K562 (cell line): Measurements from ENCODE around the gene ADGRA3. TPM values are rescaled to one million over a fixed set of nuclear protein-coding genes. Genes with fewer than 3 reads are reported as not detected.

Experiments used
- ATAC-seq: fragments of 200-7000 bp; cut with Tn5 transposase; 3 replicates; pipeline ENCODE4 v1.9.1; 2020; ENCODE audit warnings: moderate library complexity
- BruUV-seq: library from RNA; stranded (reverse); fragments of 400-500 nt; replicated peaks from 2 replicates; lab custom pipeline; 2021; lab: Mats Ljungman, UMichigan
- CTCF ChIA-PET: fragments of 300-600 bp; formaldehyde crosslinking; extraction: SDS; loops from one replicate; lab custom pipeline; 2021; ENCODE audit warnings: low intra/inter-chr PET ratio; lab: Yijun Ruan, JAX
- POLR2A ChIA-PET: fragments of 300-600, 350-650 bp; sonication (Branson Sonifier 250); formaldehyde crosslinking; extraction: SDS; loops from one replicate; lab custom pipeline; 2021; ENCODE audit warnings: antibody characterized with exemption, inconsistent platforms; lab: Yijun Ruan, JAX
- DNase-seq, 4 experiments: peaks; one replicate each; pipeline versions ENCODE4 v3.0.0 to v3.0.0-alpha.2; 2011 to 2018; ENCODE audit warnings: low spot score in 3 of 4, mixed read lengths in 3 of 4; ENCODE audit errors: extremely low read depth in 1 of 4
- FAIRE-seq: peaks from 2 replicates; lab custom pipeline; 2011; peaks lifted over from hg19 to GRCh38; lab: Jason Lieb, UNC
- H2AFZ ChIP-seq: 2 replicates; pipeline ENCODE4 v1.6.0; 2011; ENCODE audit warnings: low read depth, low read length, control low read depth, inconsistent platforms
- H3K27ac ChIP-seq: fragments of 200-600 bp; 3 replicates; pipeline ENCODE4 v1.8.0; 2011; ENCODE audit warnings: low read depth, mild to moderate bottlenecking, control low read depth, inconsistent platforms, low read length, moderate library complexity, mixed read lengths; ENCODE audit errors: extremely low read depth
- H3K27me3 ChIP-seq, 2 experiments: fragments of 300-600 bp in 1 of 2; 2 replicates in 1 of 2; 3 replicates in 1 of 2; pipeline versions ENCODE4 v1.6.0 to v1.8.0; 2011; ENCODE audit warnings: inconsistent platforms in 2 of 2, low read length in 2 of 2, mild to moderate bottlenecking in 1 of 2, mixed read lengths in 1 of 2, moderate library complexity in 1 of 2; ENCODE audit not compliant: control insufficient read depth in 2 of 2, insufficient read depth in 2 of 2
- H3K36me3 ChIP-seq: fragments of 300-600 bp; 3 replicates; pipeline ENCODE4 v1.8.0; 2011; ENCODE audit warnings: mild to moderate bottlenecking, low read length, inconsistent platforms; ENCODE audit not compliant: control insufficient read depth, insufficient read depth
- H3K4me1 ChIP-seq, 2 experiments: fragments of 200-600 bp in 1 of 2; replicated peaks in 1 of 2; 2 replicates in 1 of 2; 3 replicates in 1 of 2; pipeline versions ENCODE4 v1.5.1 to v1.8.0; 2011; ENCODE audit warnings: inconsistent platforms in 2 of 2, low read length in 2 of 2, mild to moderate bottlenecking in 1 of 2, mixed read lengths in 1 of 2, moderate library complexity in 1 of 2; ENCODE audit not compliant: control insufficient read depth in 2 of 2, insufficient read depth in 2 of 2
- H3K4me2 ChIP-seq: 2 replicates; pipeline ENCODE4 v1.6.1; 2011; ENCODE audit warnings: low read length, control low read depth, inconsistent platforms, mixed read lengths; ENCODE audit not compliant: insufficient read depth
- H3K4me3 ChIP-seq: fragments of 200-600 bp; sonication (generic), shearing (Covaris generic); 2 replicates; pipeline ENCODE4 v1.5.1; 2016; ENCODE audit warnings: control low read depth, inconsistent platforms
- H3K79me2 ChIP-seq: fragments of 200-600 bp; 3 replicates; pipeline ENCODE4 v1.8.0; 2011; ENCODE audit warnings: low read length, inconsistent platforms; ENCODE audit not compliant: control insufficient read depth, insufficient read depth
- H3K9ac ChIP-seq, 2 experiments: 2 replicates each; pipeline versions ENCODE4 v1.6.0 to v1.6.1; 2011; ENCODE audit warnings: low read depth in 2 of 2, low read length in 2 of 2, control low read depth in 1 of 2, inconsistent platforms in 1 of 2, mild to moderate bottlenecking in 1 of 2, mixed read lengths in 1 of 2; ENCODE audit not compliant: insufficient read depth in 1 of 2
- H3K9me1 ChIP-seq: one replicate; pipeline ENCODE4 v1.6.0; 2011; ENCODE audit warnings: inconsistent platforms, mild to moderate bottlenecking, low read length, moderate library complexity; ENCODE audit not compliant: control insufficient read depth, insufficient read depth
- H3K9me3 ChIP-seq: replicated peaks from 2 replicates; pipeline ENCODE4 v1.5.1; 2011; ENCODE audit warnings: low read depth, low read length, inconsistent platforms; ENCODE audit not compliant: control insufficient read depth, insufficient read depth
- H4K20me1 ChIP-seq: replicated peaks from 2 replicates; pipeline ENCODE4 v1.6.1; 2011; ENCODE audit warnings: low read length, inconsistent platforms, mixed read lengths; ENCODE audit not compliant: control insufficient read depth, insufficient read depth
- KDM4B ChIP-seq, 2 experiments: fragments of 450-650 bp in 1 of 2; sonication (generic) in 1 of 2; IDR thresholded peaks; 2 replicates each; pipeline ENCODE4 v1.6.1; 2016 to 2017; ENCODE audit warnings: borderline replicate concordance in 2 of 2, antibody characterized with exemption in 1 of 2, low read depth in 1 of 2, mild to moderate bottlenecking in 1 of 2
- NR1H2 ChIP-seq: sonication (generic); formaldehyde crosslinking; IDR thresholded peaks from 2 replicates; pipeline ENCODE4 v1.4.0; 2020; ENCODE audit warnings: mild to moderate bottlenecking, missing genetic modification reagents
- POU5F1 ChIP-seq: fragments of 150-350 bp; IDR thresholded peaks from 2 replicates; pipeline ENCODE4 v1.6.1; 2014; ENCODE audit warnings: borderline replicate concordance, low read length, low read depth, mild to moderate bottlenecking; ENCODE audit not compliant: partially characterized antibody
- SMARCE1 ChIP-seq: fragments of 450-650 bp; IDR thresholded peaks from 2 replicates; pipeline ENCODE4 v1.7.1; 2016; ENCODE audit warnings: mild to moderate bottlenecking
- ZKSCAN1 ChIP-seq: fragments of 150-350 bp; IDR thresholded peaks from 2 replicates; pipeline ENCODE4 v1.6.1; 2016; ENCODE audit warnings: low read depth, low read length
- ZNF140 ChIP-seq: fragments of 250-450 bp; sonication (Bioruptor Pico); IDR thresholded peaks from 2 replicates; pipeline ENCODE4 v1.8.0; 2021; ENCODE audit warnings: moderate library complexity, mild to moderate bottlenecking, inconsistent platforms
- ZNF79 ChIP-seq: fragments of 250-450 bp; sonication (Bioruptor Pico); IDR thresholded peaks from 2 replicates; pipeline ENCODE4 v1.4.0; 2020; ENCODE audit warnings: low read depth, mild to moderate bottlenecking, moderate library complexity
- WGBS: fragments of 100-300 bp; shearing (Covaris generic); methylation state at CpG from one replicate; pipeline ENCODE4 v1.1.6; 2016; ENCODE audit warnings: low coverage, mixed read lengths; ENCODE audit not compliant: insufficient coverage; ENCODE audit errors: missing lambda C conversion rate; 5-methylcytosine and 5-hydroxymethylcytosine counted together
- in situ Hi-C: fragments of 300-500 bp; cut with MboI; formaldehyde crosslinking; loops from 4 replicates; pipeline ENCODE4 v1.15.0; 2018; ENCODE audit warnings: inconsistent platforms, mixed read lengths
- intact Hi-C: fragments of 100-400 bp; cut with micrococcal nuclease; formaldehyde crosslinking; loops from 2 replicates; pipeline ENCODE4 v1.14.2; 2022
- polyA plus RNA-seq, 8 experiments: library from polyadenylated mRNA; depleted of rRNA in 4 of 8; stranded (reverse) in 5 of 8; unstranded in 3 of 8; fragments of >200 nt; fragmentation: Nextera tagmentation in 2 of 8; fragmentation: Illumina TruSeq in 1 of 8; extraction: Ambion mirVana in 2 of 8; extraction: Trizol in 1 of 8; gene quantifications; 2 replicates each; pipeline versions ENCODE4 v1.2.1 to v1.2.3, GENCODE V29; 2011 to 2014; ENCODE audit warnings: inconsistent platforms in 1 of 8, missing spikeins in 1 of 8
- total RNA-seq, 7 experiments: library from RNA; depleted of rRNA in 6 of 7; stranded (reverse); fragments of >200 nt in 6 of 7; fragmentation: Illumina TruSeq in 2 of 7; extraction: Trizol in 2 of 7; gene quantifications; 2 replicates each; pipeline versions ENCODE4 v1.2.1 to v1.2.3, GENCODE V29; 2011 to 2021; ENCODE audit warnings: low replicate concordance in 1 of 7
- TF ChIP-seq, protein P1 (sequence below): fragments of 450-650 bp; IDR thresholded peaks from 2 replicates; pipeline ENCODE4 v1.6.1; 2016; ENCODE audit warnings: missing biosample characterization, missing genetic modification characterization

ADGRA3 gene
- total and polyA plus RNA-seq, 9 of the 15 experiments (the other 6 are each of a cell fraction or from before 2014, with no cell fraction given) = 0.06 to 2.3 (median 0.27) TPM; not detected in 3

DNA sequence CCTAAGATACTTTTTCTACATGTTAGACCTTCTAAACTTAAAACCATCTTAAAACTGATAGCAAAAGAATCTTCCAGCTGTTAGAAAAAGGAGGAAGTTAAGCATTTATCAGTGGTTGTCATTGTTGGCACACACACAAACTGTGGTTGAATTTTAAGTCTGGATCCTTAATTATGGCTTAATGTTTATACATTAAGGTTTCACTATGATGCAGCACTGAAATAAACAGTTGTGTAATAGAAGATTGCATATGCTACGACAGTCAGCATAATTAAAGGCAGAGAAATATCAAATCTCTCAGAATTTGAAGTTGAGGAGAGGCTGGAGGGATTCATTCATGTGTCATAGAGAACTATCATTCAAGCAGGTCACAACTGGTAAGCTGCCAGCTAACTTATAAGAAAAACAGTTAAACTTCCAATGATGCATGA is 32.3 kb downstream of the ADGRA3 start:
- CTCF ChIA-PET = no interaction called here
- Histone ChIP-seq H4K20me1 (no peaks in the 10 kb centered on the region), H3K9ac (no peak overlapping the region)
- TF ChIP-seq KDM4B (IDR thresholded peaks at IDR 0.05; ENCODE audit: borderline replicate concordance in 2 of 2, low read depth in 1 of 2) (no peak), ZNF79 (CRISPR knock-in tag) (no peak), NR1H2 (CRISPR knock-in tag) (no peak), ZKSCAN1 (no peak), POU5F1 (no peak), ZNF140 (CRISPR knock-in tag) (no peak), SMARCE1 (no peak)
- TF ChIP-seq, protein P1, sequence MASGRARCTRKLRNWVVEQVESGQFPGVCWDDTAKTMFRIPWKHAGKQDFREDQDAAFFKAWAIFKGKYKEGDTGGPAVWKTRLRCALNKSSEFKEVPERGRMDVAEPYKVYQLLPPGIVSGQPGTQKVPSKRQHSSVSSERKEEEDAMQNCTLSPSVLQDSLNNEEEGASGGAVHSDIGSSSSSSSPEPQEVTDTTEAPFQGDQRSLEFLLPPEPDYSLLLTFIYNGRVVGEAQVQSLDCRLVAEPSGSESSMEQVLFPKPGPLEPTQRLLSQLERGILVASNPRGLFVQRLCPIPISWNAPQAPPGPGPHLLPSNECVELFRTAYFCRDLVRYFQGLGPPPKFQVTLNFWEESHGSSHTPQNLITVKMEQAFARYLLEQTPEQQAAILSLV = no peak
- TF ChIP-seq, all 486 proteins: peak for 0
- no peak overlapping the region for H3K27ac ChIP-seq
- no peak overlapping the region for H3K4me2 ChIP-seq
- no peaks in the 10 kb centered on the region for H3K36me3 ChIP-seq
- in situ Hi-C loops (no loop called here), intact Hi-C loops (no loop called here)
- H3K4me1 ChIP-seq = no peaks in the 10 kb centered on the region; a peak in 1 of 5 replicates
- H3K79me2 ChIP-seq = no peaks in the 10 kb centered on the region
- no peaks in the 10 kb centered on the region for H3K27me3 ChIP-seq
- no peak for ATAC-seq
- POLR2A ChIA-PET = no interaction called here
- no peaks in the 10 kb centered on the region for H3K9me1 ChIP-seq
- H3K9me3 ChIP-seq = no peaks in the 10 kb centered on the region
- WGBS = 0% methylated on average over 1 of the region's 1 CpG
- no peak overlapping the region for H2AFZ ChIP-seq
- no peak overlapping the region for H3K4me3 ChIP-seq
- no TSS peak for BruUV-seq
- FAIRE-seq = no peak
- no peak for DNase-seq
